Vagina (tissue), 2 donors: ENCODE data around the gene SLC12A2.

Experiments used
- POLR2A ChIP-seq, 2 donors: fragments of 450-650 bp; IDR thresholded peaks; one replicate each; pipeline ENCODE4 v1.6.1; 2017; ENCODE audit warnings: antibody characterized with exemption in 2 of 2, mild to moderate bottlenecking in 2 of 2, moderate library complexity in 2 of 2
- POLR2AphosphoS5 ChIP-seq, 2 donors: sonication (generic); formaldehyde crosslinking; IDR thresholded peaks; one replicate each; pipeline ENCODE4 v1.9.0; 2017; ENCODE audit warnings: antibody characterized with exemption in 2 of 2, mild to moderate bottlenecking in 2 of 2, low read depth in 1 of 2; ENCODE audit not compliant: insufficient read depth in 1 of 2
- TF ChIP-seq, protein P1 (sequence below), 3 experiments: fragments of 450-650 bp in 2 of 3; fragments of 200-600 bp in 1 of 3; sonication (generic) in 1 of 3; IDR thresholded peaks; one replicate each; pipeline ENCODE4 v1.5.1; 2017 to 2019; ENCODE audit warnings: antibody characterized with exemption in 3 of 3, mild to moderate bottlenecking in 2 of 3, moderate library complexity in 2 of 3

DNA sequence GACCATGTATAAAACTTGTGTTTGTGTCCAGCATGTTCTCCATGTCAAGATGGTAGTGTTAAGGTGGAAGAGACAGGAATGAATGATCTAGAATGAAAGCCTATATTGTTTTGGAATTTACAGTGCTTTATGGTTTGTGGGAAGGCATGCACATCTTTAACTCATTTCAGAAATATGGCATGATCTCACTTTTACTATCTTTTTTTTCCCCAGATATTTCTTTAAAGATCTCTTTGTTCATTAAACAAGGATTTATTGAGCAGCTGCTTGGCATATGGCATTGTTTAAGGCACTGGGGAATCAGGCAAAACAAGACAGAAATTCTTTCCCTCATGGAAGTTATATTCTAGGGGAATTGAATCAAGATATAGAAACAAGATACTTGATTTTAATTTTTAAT is 51.7 kb downstream of the SLC12A2 start:
- TF ChIP-seq POLR2AphosphoS5 (IDR thresholded peaks at IDR 0.05; ENCODE audit: insufficient read depth in 1 of 2, low read depth in 1 of 2) (no peak), POLR2A (IDR thresholded peaks at IDR 0.05) (no peak)
- TF ChIP-seq, protein P1, sequence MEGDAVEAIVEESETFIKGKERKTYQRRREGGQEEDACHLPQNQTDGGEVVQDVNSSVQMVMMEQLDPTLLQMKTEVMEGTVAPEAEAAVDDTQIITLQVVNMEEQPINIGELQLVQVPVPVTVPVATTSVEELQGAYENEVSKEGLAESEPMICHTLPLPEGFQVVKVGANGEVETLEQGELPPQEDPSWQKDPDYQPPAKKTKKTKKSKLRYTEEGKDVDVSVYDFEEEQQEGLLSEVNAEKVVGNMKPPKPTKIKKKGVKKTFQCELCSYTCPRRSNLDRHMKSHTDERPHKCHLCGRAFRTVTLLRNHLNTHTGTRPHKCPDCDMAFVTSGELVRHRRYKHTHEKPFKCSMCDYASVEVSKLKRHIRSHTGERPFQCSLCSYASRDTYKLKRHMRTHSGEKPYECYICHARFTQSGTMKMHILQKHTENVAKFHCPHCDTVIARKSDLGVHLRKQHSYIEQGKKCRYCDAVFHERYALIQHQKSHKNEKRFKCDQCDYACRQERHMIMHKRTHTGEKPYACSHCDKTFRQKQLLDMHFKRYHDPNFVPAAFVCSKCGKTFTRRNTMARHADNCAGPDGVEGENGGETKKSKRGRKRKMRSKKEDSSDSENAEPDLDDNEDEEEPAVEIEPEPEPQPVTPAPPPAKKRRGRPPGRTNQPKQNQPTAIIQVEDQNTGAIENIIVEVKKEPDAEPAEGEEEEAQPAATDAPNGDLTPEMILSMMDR (IDR thresholded peaks at IDR 0.05): no peak
